HepG2 (cell line): ENCODE measurements around the gene TRIM2. TPM values are rescaled to one million over a fixed set of nuclear protein-coding genes. Genes with fewer than 3 reads are reported as not detected.

ENCODE experiments used
- FOXJ3 ChIP-seq: sonication (generic); formaldehyde crosslinking; IDR thresholded peaks from 2 replicates; pipeline ENCODE4 v1.4.0; 2020; ENCODE audit warnings: missing genetic modification reagents, mild to moderate bottlenecking, borderline replicate concordance
- HCFC1 ChIP-seq: fragments of 150-350 bp; IDR thresholded peaks from 2 replicates; pipeline ENCODE4 v1.6.1; 2014; ENCODE audit warnings: low read depth, low read length
- KLF9 ChIP-seq: IDR thresholded peaks from 2 replicates; pipeline ENCODE4 v1.6.1; 2016; ENCODE audit warnings: low read depth
- ONECUT2 ChIP-seq: sonication (generic); formaldehyde crosslinking; IDR thresholded peaks from 2 replicates; pipeline ENCODE4 v1.4.0; 2020; ENCODE audit warnings: missing genetic modification reagents
- SKI ChIP-seq: fragments of 450-650 bp; IDR thresholded peaks from one replicate; pipeline ENCODE4 v1.6.1; 2018; ENCODE audit warnings: mild to moderate bottlenecking; ENCODE audit not compliant: partially characterized antibody
- SP1 ChIP-seq, 2 experiments: fragments of 450-650 bp in 1 of 2; sonication (generic) in 1 of 2; formaldehyde crosslinking in 1 of 2; IDR thresholded peaks; 2 replicates each; pipeline versions ENCODE4 v1.4.0 to v1.6.1; 2016 to 2020; ENCODE audit warnings: missing genetic modification reagents in 1 of 2
- SRSF1 ChIP-seq: fragments of 200-400 bp; formaldehyde crosslinking; optimal IDR thresholded peaks from 2 replicates; pipeline ENCODE3; 2017; ENCODE audit warnings: mild to moderate bottlenecking, low read depth, low read length, moderate library complexity
- ZFX ChIP-seq: sonication (generic); formaldehyde crosslinking; IDR thresholded peaks from 2 replicates; pipeline ENCODE4 v1.4.0; 2020; ENCODE audit warnings: mild to moderate bottlenecking, low read depth, missing genetic modification reagents, moderate library complexity
- ZNF225 ChIP-seq: sonication (generic); formaldehyde crosslinking; IDR thresholded peaks from 2 replicates; pipeline ENCODE4 v1.4.0; 2020; ENCODE audit warnings: mild to moderate bottlenecking, missing genetic modification reagents
- ZNF263 ChIP-seq: sonication (generic); formaldehyde crosslinking; IDR thresholded peaks from 2 replicates; pipeline ENCODE4 v1.4.0; 2020; ENCODE audit warnings: missing genetic modification reagents
- ZNF383 ChIP-seq: sonication (generic); formaldehyde crosslinking; IDR thresholded peaks from 2 replicates; pipeline ENCODE4 v1.4.0; 2020; ENCODE audit warnings: missing genetic modification reagents, mild to moderate bottlenecking, borderline replicate concordance
- ZNF709 ChIP-seq: sonication (generic); formaldehyde crosslinking; IDR thresholded peaks from 2 replicates; pipeline ENCODE4 v1.5.0; 2020; ENCODE audit warnings: mild to moderate bottlenecking, missing genetic modification reagents
- ZSCAN31 ChIP-seq: sonication (generic); formaldehyde crosslinking; IDR thresholded peaks from 2 replicates; pipeline ENCODE4 v1.5.0; 2020; ENCODE audit warnings: low read depth, mild to moderate bottlenecking, missing genetic modification reagents
- polyA plus RNA-seq, 8 experiments: library from polyadenylated mRNA; depleted of rRNA in 3 of 8; stranded (reverse) in 7 of 8; unstranded in 1 of 8; fragments of >200 nt; fragmentation: Illumina TruSeq in 4 of 8; extraction: Trizol in 4 of 8; gene quantifications; 2 replicates each; pipeline versions ENCODE4 v1.2.1 to v1.2.3, GENCODE V29; 2011 to 2016; ENCODE audit warnings: low read depth in 4 of 8, missing spikeins in 1 of 8, mixed read lengths in 1 of 8; ENCODE audit not compliant: insufficient read depth in 1 of 8
- total RNA-seq, 5 experiments: library from RNA; depleted of rRNA; stranded (reverse); fragments of >200 nt; fragmentation: Illumina TruSeq; extraction: Trizol; gene quantifications; 2 replicates each; pipeline ENCODE4 v1.2.3, GENCODE V29; 2016; ENCODE audit warnings: low read depth in 1 of 5
- TF ChIP-seq, protein P1 (sequence below): sonication (generic); formaldehyde crosslinking; IDR thresholded peaks from 2 replicates; pipeline ENCODE4; 2020; ENCODE audit warnings: missing genetic modification reagents, mild to moderate bottlenecking, borderline replicate concordance
- TF ChIP-seq, protein P2 (sequence below): sonication (generic); formaldehyde crosslinking; IDR thresholded peaks from 2 replicates; pipeline ENCODE4 v1.4.0; 2020; ENCODE audit warnings: missing genetic modification reagents
- TF ChIP-seq, protein P3 (sequence below): sonication (generic); formaldehyde crosslinking; IDR thresholded peaks from 2 replicates; pipeline ENCODE4 v1.4.0; 2020; ENCODE audit warnings: mild to moderate bottlenecking, missing genetic modification reagents
- TF ChIP-seq, protein P4 (sequence below), 2 experiments: sonication (generic) in 1 of 2; formaldehyde crosslinking in 1 of 2; IDR thresholded peaks; 2 replicates each; pipeline versions ENCODE4 v1.4.0 to v1.6.1; 2016 to 2020; ENCODE audit warnings: borderline replicate concordance in 1 of 2, low read depth in 1 of 2, mild to moderate bottlenecking in 1 of 2, missing genetic modification reagents in 1 of 2
- TF ChIP-seq, protein P5 (sequence below): sonication (generic); formaldehyde crosslinking; IDR thresholded peaks from 2 replicates; pipeline ENCODE4 v1.5.1; 2020; ENCODE audit warnings: mild to moderate bottlenecking, moderate library complexity, missing genetic modification reagents

TRIM2 gene
- total and polyA plus RNA-seq, 2 of the 13 experiments (the other 11 are each of a cell fraction or from before 2014, with no cell fraction given): 2.1 to 4.2 TPM

DNA sequence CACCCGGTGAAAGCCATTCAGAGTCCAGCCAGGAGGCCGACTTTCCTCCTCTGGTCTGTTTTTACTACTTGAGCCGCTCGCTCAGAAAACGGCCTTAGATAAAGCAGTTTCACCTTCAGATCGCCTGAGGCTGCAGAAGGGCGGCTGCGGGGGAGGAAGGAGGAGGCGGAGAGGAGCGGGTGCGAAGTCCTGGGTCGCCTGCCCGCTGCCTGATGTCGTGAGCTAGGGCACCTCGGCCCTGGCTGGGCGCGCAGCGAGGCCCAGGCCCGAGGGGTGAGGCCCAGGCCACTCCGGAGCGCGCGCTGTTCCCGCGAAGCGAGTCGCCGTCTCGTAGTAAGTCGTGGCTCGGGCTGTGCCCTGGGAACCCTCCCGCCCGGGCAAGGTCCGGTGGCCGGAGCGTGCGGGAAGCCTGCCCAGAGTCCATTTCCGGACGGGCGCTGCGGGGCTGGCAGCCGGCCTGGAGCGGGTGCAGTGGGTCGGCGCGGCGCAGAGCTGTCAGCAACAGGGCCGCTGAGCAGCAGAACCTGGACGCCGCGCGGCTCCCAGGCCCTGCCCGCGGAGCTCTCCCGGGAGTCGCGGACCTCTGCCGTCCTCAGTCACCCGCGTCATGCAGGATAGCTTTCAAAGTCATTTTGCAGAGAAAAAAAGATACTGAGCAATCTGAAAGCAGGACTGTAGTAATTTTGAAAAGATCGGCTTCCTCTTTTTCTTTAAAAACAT is 18.6 kb downstream of the TRIM2 start (continued):
- TF ChIP-seq, protein P1, sequence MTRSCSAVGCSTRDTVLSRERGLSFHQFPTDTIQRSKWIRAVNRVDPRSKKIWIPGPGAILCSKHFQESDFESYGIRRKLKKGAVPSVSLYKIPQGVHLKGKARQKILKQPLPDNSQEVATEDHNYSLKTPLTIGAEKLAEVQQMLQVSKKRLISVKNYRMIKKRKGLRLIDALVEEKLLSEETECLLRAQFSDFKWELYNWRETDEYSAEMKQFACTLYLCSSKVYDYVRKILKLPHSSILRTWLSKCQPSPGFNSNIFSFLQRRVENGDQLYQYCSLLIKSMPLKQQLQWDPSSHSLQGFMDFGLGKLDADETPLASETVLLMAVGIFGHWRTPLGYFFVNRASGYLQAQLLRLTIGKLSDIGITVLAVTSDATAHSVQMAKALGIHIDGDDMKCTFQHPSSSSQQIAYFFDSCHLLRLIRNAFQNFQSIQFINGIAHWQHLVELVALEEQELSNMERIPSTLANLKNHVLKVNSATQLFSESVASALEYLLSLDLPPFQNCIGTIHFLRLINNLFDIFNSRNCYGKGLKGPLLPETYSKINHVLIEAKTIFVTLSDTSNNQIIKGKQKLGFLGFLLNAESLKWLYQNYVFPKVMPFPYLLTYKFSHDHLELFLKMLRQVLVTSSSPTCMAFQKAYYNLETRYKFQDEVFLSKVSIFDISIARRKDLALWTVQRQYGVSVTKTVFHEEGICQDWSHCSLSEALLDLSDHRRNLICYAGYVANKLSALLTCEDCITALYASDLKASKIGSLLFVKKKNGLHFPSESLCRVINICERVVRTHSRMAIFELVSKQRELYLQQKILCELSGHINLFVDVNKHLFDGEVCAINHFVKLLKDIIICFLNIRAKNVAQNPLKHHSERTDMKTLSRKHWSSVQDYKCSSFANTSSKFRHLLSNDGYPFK (CRISPR knock-in tag): peak; percentile 74; the same call in 1 of the 2 replicates
- TF ChIP-seq ZNF263 (CRISPR knock-in tag): peak; percentile 61; the same call in 1 of the 2 replicates
- TF ChIP-seq ZNF709: peak; percentile 21; the same call in 1 of the 2 replicates
- TF ChIP-seq SP1 (IDR thresholded peaks at IDR 0.05): no peak
- no peak for TF ChIP-seq SP1 (CRISPR knock-in tag; IDR thresholded peaks at IDR 0.05)
- no peak for TF ChIP-seq KLF9 (CRISPR knock-in tag)
- no peak for TF ChIP-seq FOXJ3 (CRISPR knock-in tag)
- no peak for TF ChIP-seq ZNF383 (CRISPR knock-in tag)
- TF ChIP-seq ZFX (CRISPR knock-in tag): peak; percentile 99
- TF ChIP-seq, protein P2, sequence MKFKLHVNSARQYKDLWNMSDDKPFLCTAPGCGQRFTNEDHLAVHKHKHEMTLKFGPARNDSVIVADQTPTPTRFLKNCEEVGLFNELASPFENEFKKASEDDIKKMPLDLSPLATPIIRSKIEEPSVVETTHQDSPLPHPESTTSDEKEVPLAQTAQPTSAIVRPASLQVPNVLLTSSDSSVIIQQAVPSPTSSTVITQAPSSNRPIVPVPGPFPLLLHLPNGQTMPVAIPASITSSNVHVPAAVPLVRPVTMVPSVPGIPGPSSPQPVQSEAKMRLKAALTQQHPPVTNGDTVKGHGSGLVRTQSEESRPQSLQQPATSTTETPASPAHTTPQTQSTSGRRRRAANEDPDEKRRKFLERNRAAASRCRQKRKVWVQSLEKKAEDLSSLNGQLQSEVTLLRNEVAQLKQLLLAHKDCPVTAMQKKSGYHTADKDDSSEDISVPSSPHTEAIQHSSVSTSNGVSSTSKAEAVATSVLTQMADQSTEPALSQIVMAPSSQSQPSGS (CRISPR knock-in tag): peak; percentile 12; the same call in 1 of the 2 replicates
- TF ChIP-seq, protein P3, sequence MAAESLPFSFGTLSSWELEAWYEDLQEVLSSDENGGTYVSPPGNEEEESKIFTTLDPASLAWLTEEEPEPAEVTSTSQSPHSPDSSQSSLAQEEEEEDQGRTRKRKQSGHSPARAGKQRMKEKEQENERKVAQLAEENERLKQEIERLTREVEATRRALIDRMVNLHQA (CRISPR knock-in tag): no peak
- TF ChIP-seq ZNF225 (CRISPR knock-in tag): no peak
- TF ChIP-seq, protein P4, sequence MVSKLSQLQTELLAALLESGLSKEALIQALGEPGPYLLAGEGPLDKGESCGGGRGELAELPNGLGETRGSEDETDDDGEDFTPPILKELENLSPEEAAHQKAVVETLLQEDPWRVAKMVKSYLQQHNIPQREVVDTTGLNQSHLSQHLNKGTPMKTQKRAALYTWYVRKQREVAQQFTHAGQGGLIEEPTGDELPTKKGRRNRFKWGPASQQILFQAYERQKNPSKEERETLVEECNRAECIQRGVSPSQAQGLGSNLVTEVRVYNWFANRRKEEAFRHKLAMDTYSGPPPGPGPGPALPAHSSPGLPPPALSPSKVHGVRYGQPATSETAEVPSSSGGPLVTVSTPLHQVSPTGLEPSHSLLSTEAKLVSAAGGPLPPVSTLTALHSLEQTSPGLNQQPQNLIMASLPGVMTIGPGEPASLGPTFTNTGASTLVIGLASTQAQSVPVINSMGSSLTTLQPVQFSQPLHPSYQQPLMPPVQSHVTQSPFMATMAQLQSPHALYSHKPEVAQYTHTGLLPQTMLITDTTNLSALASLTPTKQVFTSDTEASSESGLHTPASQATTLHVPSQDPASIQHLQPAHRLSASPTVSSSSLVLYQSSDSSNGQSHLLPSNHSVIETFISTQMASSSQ (IDR thresholded peaks at IDR 0.05; ENCODE audit: low read depth): no peak
- TF ChIP-seq, protein P4 (CRISPR knock-in tag; IDR thresholded peaks at IDR 0.05; ENCODE audit: borderline replicate concordance): peak; percentile 63; the same call in 1 of the 2 replicates
- no peak; the same call in 1 of the 2 replicates for TF ChIP-seq ZSCAN31 (CRISPR knock-in tag)
- TF ChIP-seq ONECUT2 (CRISPR knock-in tag): no peak
- no peak for TF ChIP-seq SRSF1
- no peak for TF ChIP-seq HCFC1
- TF ChIP-seq, protein P5, sequence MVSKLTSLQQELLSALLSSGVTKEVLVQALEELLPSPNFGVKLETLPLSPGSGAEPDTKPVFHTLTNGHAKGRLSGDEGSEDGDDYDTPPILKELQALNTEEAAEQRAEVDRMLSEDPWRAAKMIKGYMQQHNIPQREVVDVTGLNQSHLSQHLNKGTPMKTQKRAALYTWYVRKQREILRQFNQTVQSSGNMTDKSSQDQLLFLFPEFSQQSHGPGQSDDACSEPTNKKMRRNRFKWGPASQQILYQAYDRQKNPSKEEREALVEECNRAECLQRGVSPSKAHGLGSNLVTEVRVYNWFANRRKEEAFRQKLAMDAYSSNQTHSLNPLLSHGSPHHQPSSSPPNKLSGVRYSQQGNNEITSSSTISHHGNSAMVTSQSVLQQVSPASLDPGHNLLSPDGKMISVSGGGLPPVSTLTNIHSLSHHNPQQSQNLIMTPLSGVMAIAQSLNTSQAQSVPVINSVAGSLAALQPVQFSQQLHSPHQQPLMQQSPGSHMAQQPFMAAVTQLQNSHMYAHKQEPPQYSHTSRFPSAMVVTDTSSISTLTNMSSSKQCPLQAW (CRISPR knock-in tag): peak; percentile 73; the same call in 1 of the 2 replicates
- TF ChIP-seq SKI: peak; percentile 17
